Left renal cortex interstitium (tissue), 4 donors: Measurements from ENCODE around the gene ACVR1C. TPM values are rescaled to one million over a fixed set of nuclear protein-coding genes. Genes with fewer than 3 reads are reported as not detected.
"Not testable (repeated sequence)": the region's sequence is repeated elsewhere in the genome, so short reads cannot be mapped to it uniquely, and the experiment has no call there.

ENCODE experiments used
- DNase-seq, 4 donors: peaks; one replicate each; pipeline ENCODE4 v3.0.0-alpha.2; 2013; ENCODE audit warnings: low read depth in 4 of 4, low spot score in 2 of 4, missing footprints in 1 of 4
- polyA plus RNA-seq, 4 donors: library from polyadenylated mRNA; unstranded; fragments of 120-200 nt; gene quantifications; one replicate each; pipeline ENCODE4 v1.2.1, GENCODE V29; 2013; ENCODE audit not compliant: insufficient read length in 4 of 4

Gene ACVR1C
- polyA plus RNA-seq, 4 donors = 0.11 to 0.23 (median 0.18) TPM

DNA sequence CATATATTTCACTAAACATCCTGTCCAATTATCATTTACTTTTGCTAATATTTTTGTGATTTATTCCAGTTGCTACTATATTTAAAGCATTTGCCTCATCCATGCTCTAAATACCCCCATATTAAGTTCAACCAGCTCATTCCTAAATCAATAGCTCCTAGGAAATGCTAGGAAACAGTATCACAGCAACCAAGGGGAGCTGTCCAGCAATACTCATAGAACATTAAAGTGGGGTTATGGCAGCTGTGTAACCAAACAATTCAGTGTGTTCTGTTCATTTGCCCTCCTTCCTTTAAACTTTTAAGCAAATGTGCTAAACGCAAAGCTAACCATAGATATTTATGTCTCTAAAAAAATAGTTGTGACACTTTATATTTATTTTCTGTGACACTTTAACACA lies 41.1 kb downstream of the ACVR1C start:
- no peak for DNase-seq

DNA sequence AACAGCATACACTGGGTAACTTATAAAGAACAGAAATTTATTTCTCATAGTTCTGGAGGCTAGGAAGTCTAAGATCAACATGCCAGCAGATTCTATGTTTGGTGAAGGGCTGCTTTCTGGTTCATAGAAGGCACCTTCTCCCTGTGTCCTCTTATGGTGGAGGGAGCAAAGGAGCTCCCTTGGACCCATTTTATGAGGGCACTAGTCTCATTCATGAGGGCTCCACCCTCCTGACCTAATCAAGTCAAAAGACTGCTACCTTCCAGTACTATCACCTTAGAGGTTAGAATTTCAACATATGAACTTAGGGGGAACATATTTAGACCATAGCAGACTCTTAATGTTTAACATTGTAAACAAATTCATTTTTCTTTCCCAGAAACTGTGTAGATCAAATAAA lies 54.5 kb downstream of the ACVR1C start:
- no peak for DNase-seq

DNA sequence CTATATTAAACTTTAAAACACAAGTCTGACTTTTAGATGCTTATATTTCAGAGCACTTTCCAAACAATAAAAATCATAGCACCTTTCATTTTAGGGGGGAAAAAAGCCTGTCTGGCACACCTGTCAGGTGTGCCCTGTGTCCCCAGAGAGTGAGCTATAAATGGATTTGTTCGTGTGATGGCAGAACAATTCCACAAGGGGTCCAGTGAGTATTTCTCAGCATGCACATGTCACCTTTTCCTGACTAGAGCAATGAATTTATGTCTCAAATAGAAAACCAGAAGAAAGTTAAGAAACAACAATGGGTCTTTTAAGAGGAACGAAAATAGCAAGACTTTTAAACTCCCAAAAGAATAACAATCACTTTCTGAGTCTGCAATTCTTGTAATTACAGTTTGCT lies 55.9 kb downstream of the ACVR1C start:
- no peak for DNase-seq

DNA sequence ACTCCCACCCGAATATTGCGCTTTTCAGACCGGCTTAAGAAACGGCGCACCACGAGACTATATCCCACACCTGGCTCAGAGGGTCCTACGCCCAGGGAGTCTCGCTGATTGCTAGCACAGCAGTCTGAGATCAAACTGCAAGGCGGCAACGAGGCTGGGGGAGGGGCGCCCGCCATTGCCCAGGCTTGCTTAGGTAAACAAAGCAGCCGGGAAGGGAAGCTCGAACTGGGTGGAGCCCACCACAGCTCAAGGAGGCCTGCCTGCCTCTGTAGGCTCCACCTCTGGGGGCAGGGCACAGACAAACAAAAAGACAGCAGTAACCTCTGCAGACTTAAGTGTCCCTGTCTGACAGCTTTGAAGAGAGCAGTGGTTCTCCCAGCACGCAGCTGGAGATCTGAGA lies 62.0 kb downstream of the ACVR1C start:
- DNase-seq = not testable (repeated sequence)

DNA sequence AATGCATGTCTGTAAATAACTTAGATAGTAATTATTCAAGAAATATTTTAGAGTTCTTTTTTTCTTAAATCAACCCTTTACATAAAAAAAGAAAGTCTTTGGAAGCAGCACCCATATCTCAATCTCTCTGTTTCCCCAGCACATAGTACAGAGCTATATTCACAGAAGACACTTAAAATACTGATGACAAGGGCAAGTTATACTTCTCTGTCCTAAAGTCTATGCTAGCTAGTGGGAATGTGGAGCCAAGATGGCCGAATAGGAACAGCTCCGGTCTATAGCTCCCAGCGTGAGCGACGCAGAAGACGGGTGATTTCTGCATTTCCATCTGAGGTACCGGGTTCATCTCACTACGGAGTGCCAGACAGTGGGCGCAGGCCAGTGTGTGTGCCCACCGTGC lies 62.6 kb downstream of the ACVR1C start:
- not testable (repeated sequence) for DNase-seq

DNA sequence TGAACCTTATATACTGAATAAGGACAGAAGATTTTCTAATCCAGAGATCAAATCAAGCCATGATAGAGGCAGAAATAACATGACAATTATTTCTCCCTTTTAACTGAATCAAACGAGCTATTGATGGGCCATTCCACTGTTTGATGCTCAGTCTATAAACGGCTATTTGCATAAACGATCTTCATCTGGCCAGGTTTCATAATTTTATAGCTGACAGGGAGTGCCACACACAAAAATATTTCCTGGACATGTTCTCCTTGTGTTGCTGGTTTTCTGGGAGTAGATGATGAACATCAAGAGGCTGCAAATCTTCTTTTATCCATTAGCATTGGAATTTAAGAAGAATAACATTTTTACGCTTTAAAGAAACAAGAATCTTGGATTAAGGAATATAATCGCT lies 63.1 kb downstream of the ACVR1C start:
- no peak for DNase-seq

DNA sequence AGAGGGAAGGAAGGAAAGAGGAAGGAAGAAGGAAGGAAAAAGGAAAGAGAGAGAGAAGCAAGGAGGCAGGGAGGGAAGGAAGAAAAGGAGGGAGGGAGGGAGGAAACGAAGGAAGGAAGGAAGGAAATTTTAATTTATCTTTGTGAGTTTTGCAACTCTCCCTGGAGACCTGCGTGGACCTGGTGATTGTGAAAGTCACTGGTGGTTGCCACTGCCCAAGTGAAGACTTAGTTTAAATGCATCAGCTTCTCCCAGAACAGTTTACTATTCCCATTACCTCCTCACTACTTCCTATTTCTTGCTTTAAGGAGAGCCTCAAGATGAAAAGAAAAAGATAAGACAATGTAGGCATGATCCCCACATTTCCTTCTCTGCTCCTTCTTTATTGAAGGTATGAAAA lies 68.8 kb downstream of the ACVR1C start:
- DNase-seq = no peak

DNA sequence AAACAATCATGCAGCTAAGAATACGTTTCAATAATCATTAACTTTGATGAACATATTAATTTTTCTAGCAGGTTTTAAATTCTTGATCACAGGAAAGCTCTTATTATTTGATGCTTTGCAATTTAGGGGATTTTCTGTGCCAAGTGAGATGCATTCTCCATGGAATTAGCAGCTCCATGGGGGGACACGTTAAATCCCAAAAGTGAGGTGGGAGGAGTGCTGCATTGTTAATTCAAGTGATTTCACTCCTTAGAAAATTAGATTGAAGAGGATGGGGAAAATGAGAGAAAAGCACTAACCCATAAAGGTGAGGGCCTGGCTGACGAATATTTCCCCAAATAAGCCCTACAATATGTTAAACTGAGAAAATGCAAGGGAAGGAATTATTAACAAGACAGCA lies 69.2 kb downstream of the ACVR1C start:
- no peak for DNase-seq

DNA sequence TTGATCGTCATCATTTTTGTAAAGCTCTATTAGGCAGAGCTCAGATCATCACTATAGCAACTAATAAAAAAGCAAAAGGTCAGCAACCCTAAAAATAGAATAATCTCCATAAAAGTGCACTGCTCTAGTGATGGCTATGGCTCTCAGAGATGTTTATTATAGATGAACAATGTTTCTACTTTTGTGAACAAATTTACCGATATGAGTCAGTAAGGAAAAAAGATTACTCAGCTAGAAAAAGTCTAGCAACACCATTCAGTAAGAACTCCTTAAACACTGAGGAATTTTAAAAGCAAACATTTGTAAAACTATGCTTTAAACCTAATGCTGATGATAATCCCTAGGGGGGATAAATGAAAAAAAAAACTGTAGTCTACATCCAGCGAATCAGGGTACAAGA lies 69.6 kb downstream of the ACVR1C start:
- DNase-seq = no peak

DNA sequence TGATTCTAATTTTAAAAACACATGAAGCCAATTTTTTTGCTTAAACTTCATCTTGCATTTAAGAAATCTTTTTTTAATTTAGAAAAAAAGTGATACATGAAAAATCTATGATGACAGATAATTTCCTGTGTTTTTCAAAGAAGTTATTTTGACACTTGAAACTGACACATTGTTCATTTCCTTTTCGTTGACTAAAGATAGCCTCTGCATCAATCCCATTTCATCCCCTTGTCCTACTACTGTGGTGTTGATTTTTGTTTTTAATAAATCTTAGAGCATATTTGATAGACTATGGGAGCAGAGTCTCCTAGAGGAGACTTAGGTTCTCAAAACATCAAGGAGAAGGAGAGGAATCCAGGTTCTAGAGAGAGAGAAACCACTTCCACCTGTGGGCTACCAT lies 70.9 kb downstream of the ACVR1C start:
- DNase-seq = no peak

DNA sequence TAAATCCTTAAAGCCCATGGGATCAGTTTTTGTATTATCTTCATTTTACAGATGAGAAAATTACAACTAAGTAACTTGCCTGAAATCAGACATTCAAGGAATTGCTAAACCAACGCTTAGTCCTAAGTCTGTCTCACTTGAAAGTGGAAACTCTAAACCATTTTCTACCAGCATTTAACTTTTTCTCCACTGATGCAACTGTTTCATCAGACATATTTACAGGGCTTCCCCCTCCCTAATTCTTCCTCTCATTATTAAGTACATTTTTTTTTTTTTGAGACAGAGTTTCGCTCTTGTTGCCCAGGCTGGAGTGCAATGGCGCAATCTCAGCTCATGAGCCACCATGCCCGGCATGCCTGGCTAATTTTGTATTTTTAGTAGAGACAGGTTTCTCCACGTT lies 88.6 kb downstream of the ACVR1C start:
- no peak for DNase-seq

DNA sequence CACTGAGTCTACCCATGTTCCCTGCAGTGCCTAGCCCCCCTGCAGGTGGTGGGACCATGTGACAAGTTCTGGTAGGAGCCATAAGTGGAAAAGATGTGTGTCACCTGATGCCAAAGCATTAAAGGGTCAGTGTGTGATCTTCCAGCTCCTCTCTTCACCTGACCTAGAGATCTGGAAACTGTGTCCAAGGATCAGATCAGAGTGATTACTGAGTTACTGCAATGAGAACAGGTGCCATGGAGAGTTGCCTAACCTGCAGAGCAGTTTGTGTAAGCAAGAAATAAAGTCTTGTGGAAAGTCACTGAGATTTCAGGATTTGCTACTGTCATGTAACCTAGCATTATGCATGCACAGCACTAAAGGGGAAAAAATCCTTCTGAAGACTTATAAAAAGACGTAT lies 90.6 kb downstream of the ACVR1C start:
- no peak for DNase-seq

DNA sequence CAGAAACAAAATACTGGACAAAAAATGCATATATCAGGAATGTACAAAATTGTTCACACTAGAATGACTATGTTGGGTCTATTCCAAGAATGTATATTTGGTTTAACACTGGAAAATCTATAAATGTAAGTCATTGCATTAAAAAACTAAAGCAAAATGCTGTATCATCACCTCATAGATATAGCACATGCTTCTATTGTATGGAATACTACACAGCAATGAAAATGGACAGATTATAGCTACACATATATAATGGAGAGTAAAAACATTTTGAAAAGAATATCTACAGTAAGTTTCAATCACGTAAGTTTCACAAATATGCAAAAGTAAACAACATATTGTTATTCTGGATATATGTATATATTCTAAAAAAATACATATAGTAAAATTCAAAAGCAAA lies 91.8 kb downstream of the ACVR1C start:
- DNase-seq = no peak

DNA sequence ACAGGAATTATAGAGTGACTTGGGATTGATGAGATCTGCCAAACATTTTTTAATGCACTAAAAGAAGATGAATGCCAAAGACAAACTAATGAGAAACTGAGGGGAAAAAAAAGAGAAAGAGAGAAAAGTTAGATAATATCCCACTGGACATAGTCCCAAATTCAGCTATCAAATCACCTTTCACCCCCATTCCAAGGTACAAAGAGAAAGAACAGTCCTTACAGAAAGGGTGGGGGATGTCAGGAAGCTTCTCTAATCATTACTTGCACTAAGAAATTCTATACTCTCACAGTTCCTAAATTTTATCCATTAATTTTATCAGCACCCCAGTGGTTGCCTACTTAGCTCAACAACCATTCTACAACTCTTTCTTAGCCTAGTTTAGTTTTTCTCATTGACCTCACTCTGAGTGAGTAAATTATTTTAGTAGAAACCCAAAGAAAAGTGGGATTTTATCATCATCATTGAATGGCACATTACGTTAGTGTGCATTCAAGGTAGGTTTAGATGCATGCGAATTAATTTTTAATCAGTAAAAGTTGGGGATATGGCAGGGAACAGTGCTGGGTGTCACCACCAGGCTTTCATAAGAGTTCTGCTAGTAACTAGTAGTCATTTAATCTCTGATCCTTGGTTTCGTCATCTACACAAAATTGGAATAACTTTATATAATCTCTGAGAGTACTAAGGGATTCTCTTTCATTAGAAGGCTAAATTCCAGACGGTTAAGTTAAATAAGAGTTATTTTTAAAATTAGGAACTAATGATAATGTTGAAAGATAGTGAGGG lies 99.5 kb downstream of the ACVR1C start:
- no peak for DNase-seq

DNA sequence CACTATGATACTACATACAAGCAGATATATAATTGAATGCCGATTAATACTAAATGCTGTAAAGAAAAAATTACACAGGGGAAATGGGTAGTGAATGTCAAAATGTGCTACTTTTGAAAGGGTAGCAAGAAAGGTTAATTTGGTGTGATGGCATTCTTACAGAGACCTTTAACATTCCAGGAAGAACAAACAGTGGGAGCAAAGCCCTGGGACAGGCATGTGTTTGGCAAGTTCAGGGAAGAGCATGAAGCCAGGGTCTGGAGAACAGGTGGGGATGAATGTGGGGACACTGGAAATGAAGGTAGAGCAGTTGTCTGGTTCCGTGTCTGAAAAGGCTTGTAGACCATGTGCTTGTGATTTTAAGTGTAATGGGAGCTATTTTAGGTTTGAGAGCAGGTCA lies 102.6 kb downstream of the ACVR1C start:
- DNase-seq = no peak

DNA sequence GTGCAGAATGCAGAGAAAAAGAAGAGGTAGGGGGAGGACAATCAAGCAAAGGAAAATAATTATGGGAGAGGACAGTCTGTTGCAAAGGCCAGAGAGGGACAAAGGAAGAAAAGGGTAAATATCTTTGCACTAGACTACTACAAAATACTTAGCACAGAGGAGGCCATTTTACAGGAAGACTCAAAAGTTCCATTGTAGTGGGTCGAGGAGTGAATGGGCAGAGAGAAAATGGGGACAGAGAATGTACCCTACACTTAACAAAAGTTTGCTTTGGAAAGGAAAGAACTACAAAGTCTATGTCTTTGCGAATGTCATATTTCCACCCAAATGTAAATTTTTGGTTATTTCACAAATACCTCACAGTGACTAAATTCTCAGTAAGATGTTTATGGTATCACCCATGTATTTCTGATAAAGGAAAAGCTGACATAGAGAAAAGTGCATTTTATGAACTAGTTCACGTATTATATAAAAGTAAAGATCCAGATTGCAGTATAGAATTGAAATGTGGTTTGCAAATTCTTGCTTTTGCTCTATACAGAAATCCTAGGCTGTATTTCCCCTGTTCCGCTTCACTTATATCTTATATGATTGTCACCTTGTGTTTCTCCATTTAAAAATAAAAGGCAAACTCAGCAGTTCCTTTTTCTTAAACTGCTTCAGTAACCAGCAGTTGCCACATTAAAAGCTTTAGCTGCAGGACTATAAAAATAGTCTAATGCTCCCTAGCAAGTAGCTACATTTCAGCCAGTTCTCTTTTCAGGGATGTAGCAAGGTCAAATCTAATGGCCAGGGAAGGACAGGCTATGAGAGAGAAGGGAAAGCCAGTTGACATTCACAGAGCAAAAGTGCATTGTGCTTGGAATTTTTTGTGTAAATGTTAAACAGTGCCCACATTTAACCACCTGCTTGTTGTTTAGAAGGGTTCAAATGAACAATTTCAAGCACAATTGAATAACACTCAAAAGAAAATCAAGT lies 105.1 kb downstream of the ACVR1C start:
- DNase-seq = no peak

DNA sequence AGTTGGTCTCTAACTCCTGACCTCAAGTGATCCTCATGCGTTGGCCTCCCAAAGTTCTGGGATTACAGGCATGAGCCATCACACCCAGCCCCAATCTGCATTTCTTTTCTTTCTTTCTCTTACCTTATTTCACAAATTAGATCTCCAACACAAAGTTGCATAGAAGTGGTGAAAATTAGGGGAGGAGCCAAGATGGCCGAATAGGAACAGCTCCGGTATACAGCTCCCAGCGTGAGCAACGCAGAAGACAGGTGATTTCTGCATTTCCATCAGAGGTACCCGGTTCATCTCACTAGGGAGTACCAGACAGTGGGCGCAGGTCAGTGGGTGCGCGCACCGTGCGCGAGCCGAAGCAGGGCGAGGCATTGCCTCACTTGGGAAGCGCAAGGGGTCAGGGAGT lies 113.7 kb downstream of the ACVR1C start:
- DNase-seq = not testable (repeated sequence)

DNA sequence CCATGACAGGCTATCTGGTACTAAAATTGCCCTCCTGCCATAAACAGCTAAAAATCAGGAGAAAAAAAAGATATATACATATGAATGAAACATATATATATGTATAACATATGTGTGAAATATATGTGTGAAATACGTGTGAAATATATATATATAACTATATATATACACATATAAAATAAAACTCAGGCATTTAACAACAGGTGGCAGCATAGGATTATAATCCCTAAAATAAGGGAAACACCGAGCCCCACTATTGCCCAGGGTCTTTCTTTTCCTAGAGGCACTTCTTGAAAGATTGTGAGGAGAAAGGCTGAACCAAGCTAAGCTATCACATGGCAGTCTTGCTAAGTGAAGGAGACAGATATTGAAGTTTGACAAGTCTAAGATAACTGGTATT lies 118.9 kb downstream of the ACVR1C start:
- no peak for DNase-seq

DNA sequence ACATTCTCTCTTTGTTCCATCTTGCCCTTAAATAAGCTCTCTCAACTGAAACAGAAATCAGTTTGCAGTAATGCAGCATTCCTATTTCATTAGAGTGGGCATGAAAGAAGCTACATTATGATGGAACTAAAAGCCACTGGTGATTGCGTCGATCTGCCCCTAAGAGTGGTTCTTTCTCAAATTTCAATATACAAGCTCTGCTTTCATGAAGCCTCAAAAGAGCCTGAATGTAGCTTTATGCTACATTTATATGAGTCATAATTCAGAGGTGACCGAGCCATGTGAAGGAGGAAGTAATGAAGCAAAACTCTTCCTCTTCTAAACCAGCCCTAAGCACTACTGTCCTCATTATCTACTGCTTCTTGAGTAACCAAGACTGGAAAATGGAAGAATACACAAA lies 120.0 kb downstream of the ACVR1C start:
- DNase-seq = no peak

DNA sequence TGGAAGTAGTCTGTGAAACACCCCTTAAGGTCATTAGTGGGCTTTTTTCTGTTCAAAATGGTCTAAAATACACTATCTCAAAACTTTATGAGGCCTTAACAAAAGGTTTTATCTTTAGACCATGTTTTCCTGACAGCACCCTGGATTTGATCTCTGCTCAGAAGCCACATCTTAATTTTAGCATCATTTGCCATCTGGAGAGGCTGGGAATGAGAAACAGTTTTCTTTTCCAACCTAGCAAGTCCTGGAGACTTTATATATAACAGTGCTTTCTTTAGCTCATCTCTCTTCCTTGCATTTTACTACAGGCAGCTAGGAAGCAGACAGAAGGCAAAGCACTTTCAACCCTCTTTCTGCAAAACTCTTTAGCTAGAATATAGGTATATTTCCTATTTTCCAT lies 122.1 kb downstream of the ACVR1C start:
- DNase-seq = no peak

DNA sequence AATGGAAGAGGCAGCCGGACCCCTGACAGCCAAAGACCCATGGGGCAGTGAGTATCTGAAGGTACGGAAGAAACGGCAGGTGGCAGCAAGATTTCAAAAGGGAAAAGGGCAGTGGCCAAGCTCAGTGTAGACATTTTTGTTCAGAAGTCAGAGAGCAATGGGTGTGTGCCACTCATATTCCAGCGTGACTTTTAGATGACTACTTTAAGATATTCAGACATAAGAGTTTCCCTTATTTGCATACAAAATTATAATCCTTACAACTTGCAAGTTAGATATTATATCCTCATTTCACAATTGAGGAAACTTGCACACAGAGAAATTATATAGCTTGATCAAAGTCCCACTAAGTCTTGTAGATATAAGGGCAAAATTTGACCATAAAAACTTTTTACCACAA lies 124.0 kb downstream of the ACVR1C start:
- no peak for DNase-seq

DNA sequence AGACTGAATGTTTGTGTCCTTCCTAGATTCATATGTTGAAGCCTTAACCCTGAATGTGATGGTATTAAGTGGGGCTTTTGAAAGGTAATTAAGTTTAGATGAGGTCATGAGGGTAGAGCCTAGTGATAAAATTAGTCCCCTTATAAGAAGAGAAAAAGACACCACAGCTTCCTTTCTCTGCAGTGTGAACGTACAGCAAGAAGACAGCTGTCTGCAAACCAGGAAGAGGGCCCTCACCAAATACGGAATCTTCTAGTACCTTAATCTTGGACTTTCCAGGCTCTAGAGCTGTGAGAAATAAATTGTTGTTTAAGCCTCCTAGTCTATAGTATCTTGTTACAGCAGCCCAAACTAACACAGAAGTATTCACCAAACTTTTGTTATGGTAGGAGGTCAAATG lies 127.6 kb downstream of the ACVR1C start:
- DNase-seq = no peak
